ENCODE results near the gene RECQL5.
"Not testable (repeated sequence)": the region's sequence is repeated elsewhere in the genome, so short reads cannot be mapped to it uniquely, and the experiment has no call there.

Gene RECQL5

GRCh38 chr17:75595284-75595919 is 71.6 kb downstream of the RECQL5 start:
- FAIRE-seq (no peak), DNase-seq (ENCODE audit: low spot score) (no peak)

- DNase-seq (ENCODE audit: low spot score) (no peak), FAIRE-seq (no peak)
Measured at GRCh38 chr17:75594499-75595283, 72.3 kb downstream of the RECQL5 start.

- FAIRE-seq; DNase-seq (ENCODE audit: low spot score): not testable (repeated sequence)
Measured at GRCh38 chr17:75593430-75593829, 73.5 kb downstream of the RECQL5 start.

- FAIRE-seq, result no peak
- no peak for DNase-seq (ENCODE audit: low spot score)
Measured at GRCh38 chr17:75592348-75593020, 74.5 kb downstream of the RECQL5 start.

- no peak for FAIRE-seq
- no peak for DNase-seq (ENCODE audit: low spot score)
Measured at GRCh38 chr17:75591722-75592302, 75.1 kb downstream of the RECQL5 start.

- DNase-seq (ENCODE audit: low spot score) (no peak), FAIRE-seq (no peak)
Measured at GRCh38 chr17:75590849-75591721, 75.9 kb downstream of the RECQL5 start.

GRCh38 chr17:75590314-75590761 is 76.6 kb downstream of the RECQL5 start:
- no peak for DNase-seq (ENCODE audit: low spot score)
- FAIRE-seq, result no peak

- FAIRE-seq (no peak), DNase-seq (ENCODE audit: low spot score) (no peak)
Measured at GRCh38 chr17:75589919-75590303, 77.0 kb downstream of the RECQL5 start.

- FAIRE-seq, result no peak
- peak; percentile 59 for DNase-seq (ENCODE audit: low spot score)
Measured at GRCh38 chr17:75589012-75589918, 77.7 kb downstream of the RECQL5 start.

- DNase-seq (ENCODE audit: low spot score) (no peak), FAIRE-seq (no peak)
Measured at GRCh38 chr17:75588596-75589011, 78.3 kb downstream of the RECQL5 start.

- FAIRE-seq (no peak), DNase-seq (ENCODE audit: low spot score) (no peak)
Measured at GRCh38 chr17:75587675-75588595, 79.0 kb downstream of the RECQL5 start, which contains the start of gene MYO15B. TSS of gene MYO15B (plus strand) at chr17:75587800. CDS start at chr17:75588058, 258 bp downstream.

- no peak for FAIRE-seq
Measured at GRCh38 chr17:75584849-75585175, 82.1 kb downstream of the RECQL5 start.

GRCh38 chr17:75583197-75583596 is 83.8 kb downstream of the RECQL5 start:
- not testable (repeated sequence) for DNase-seq (ENCODE audit: low spot score); FAIRE-seq

More at GRCh38 chr17:75584849-75585175, 82.1 kb downstream of the RECQL5 start:
- no peak for DNase-seq (ENCODE audit: low spot score)

- FAIRE-seq, result not testable (repeated sequence)
Measured at GRCh38 chr17:75581121-75581725, 85.7 kb downstream of the RECQL5 start.

More at GRCh38 chr17:75581121-75581725, 85.7 kb downstream of the RECQL5 start:
- not testable (repeated sequence) for DNase-seq (ENCODE audit: low spot score)
